Ovary (tissue), 9 donors: ENCODE measurements around the gene PSRC1. TPM values are rescaled to one million over a fixed set of nuclear protein-coding genes. Genes with fewer than 3 reads are reported as not detected.

Source experiments
- DNase-seq, 5 donors: peaks; one replicate each; pipeline ENCODE4 v3.0.0-alpha.2; 2019 to 2020
- H3K27ac ChIP-seq, 2 donors: fragments of 200-600 bp; one replicate each; pipeline versions ENCODE4 v1.5.1 to v1.8.0; 2019 to 2022
- H3K27me3 ChIP-seq: fragments of 200-600 bp; one replicate; pipeline ENCODE4 v1.8.0; 2022
- H3K36me3 ChIP-seq: fragments of 200-600 bp; sonication (generic); one replicate; pipeline ENCODE4 v1.5.1; 2019
- H3K4me1 ChIP-seq: one replicate; pipeline ENCODE4 v1.8.1; 2013; ENCODE audit warnings: mild to moderate bottlenecking, moderate library complexity; ENCODE audit not compliant: insufficient read depth
- H3K4me3 ChIP-seq: fragments of 200-600 bp; sonication (generic); one replicate; pipeline ENCODE4 v1.5.1; 2017
- H3K9me3 ChIP-seq, 2 donors: fragments of 200-600 bp in 1 of 2; sonication (generic) in 1 of 2; one replicate each; pipeline versions ENCODE4 v1.5.1 to v1.8.1; 2013 to 2019; ENCODE audit warnings: mild to moderate bottlenecking in 1 of 2, moderate library complexity in 1 of 2
- EP300 ChIP-seq: sonication (generic); formaldehyde crosslinking; IDR thresholded peaks from one replicate; pipeline ENCODE4 v1.6.1; 2017; ENCODE audit warnings: antibody characterized with exemption
- POLR2A ChIP-seq: fragments of 450-650 bp; IDR thresholded peaks from one replicate; pipeline ENCODE4 v1.6.1; 2017; ENCODE audit warnings: antibody characterized with exemption, mild to moderate bottlenecking, moderate library complexity
- WGBS, 3 donors: extraction: QIAGEN DNeasy Blood & Tissue Kit in 1 of 3; methylation state at CpG; one replicate each; pipeline versions ENCODE4 v1.1.5 to v1.1.7; 2013 to 2017; 5-methylcytosine and 5-hydroxymethylcytosine counted together
- intact Hi-C, 4 donors: fragments of 100-400 bp; cut with DNase I; formaldehyde crosslinking; loops; one replicate each; pipeline versions ENCODE4 v1.11.0 to v1.15.1; 2022 to 2023
- polyA plus RNA-seq, 2 donors: library from polyadenylated mRNA; stranded (reverse); fragments of 200-250 nt in 1 of 2; fragments of 350-450 nt in 1 of 2; fragmentation: Illumina TruSeq in 1 of 2; extraction: RNeasy Lipid Tissue Mini Kit (QIAGEN cat#74804) in 1 of 2; gene quantifications; one replicate each; pipeline ENCODE4 v1.2.3, GENCODE V29; 2013 to 2014
- total RNA-seq, 7 donors: library from RNA; depleted of rRNA in 2 of 7; stranded (reverse); fragments of >200 nt in 2 of 7; fragmentation: NEBNext Ultra II Directional in 3 of 7; extraction: Animal tissue kit (Norgen Biotek cat#: 25700) in 3 of 7; gene quantifications; one replicate each; pipeline versions ENCODE4 v1.1.0 to v1.2.4, GENCODE V29; 2016 to 2023
- TF ChIP-seq, protein P1 (sequence below), 3 donors: fragments of 450-650 bp in 2 of 3; fragments of 200-600 bp in 1 of 3; IDR thresholded peaks; one replicate each; pipeline versions ENCODE4 v1.5.1 to v1.8.0; 2016 to 2022; ENCODE audit warnings: antibody characterized with exemption in 3 of 3, mild to moderate bottlenecking in 1 of 3
- donor health status: DM: no; HTN: no; CAD: no; lungs with moderate emphysema.
- donor health status: DM: no; HTN: no; CAD: no.
- donor health status: Bipolar disorder and iron deficiency.
- donor health status: DM: yes; HTN: yes; CAD: no.
- donor health status: DM: no; HTN: no; CAD: no.
- donor health status: DM: yes; HTN: yes; CAD: no.

PSRC1 gene
- total and polyA plus RNA-seq, 9 donors = 1.0 to 8.1 (median 5.3) TPM

DNA sequence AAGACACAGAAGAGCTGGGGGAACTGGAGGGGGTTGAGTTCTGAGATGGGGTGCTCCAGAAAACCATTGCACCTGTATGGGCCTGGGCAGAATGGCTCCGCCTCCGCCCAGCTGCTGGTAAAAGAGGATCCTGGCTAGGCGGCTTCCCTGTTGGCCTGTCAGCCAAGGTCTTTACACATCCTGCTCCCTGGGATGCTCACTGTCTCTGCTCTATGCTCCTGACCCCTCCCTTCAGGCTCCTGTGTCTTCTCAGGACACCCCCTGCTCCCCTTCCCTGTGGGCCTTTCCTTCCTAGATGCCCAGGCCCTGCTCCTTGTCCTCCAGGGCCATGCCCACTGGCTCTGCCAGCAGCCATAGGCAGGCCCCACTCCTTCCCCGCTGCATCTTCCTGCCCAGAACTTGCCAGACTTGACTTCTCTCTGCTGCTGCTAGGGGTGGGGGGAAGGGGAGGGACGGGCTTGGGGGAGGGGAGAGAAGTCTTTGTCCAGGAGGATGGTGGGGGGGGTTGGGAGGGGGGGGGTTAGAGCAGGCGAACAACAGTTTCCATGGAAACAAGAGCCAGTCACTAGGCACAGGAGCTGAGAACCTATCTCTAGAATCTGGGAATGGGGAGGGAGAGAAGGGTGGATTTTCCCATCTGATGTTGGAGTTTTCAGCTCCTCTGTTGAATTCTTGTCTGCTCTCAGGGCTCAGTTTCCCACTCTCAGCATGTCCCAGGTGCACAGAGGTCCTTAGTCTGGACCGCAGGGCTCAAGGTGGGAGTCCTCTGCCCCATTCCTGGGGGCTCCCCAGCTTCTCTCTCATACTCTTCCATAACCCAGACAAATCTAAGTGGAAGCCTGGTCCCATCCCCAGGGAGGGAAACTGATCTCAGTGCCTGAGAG is 23.0 kb downstream of the PSRC1 start:
- TF ChIP-seq EP300 (no peak), POLR2A (no peak)
- TF ChIP-seq, protein P1, sequence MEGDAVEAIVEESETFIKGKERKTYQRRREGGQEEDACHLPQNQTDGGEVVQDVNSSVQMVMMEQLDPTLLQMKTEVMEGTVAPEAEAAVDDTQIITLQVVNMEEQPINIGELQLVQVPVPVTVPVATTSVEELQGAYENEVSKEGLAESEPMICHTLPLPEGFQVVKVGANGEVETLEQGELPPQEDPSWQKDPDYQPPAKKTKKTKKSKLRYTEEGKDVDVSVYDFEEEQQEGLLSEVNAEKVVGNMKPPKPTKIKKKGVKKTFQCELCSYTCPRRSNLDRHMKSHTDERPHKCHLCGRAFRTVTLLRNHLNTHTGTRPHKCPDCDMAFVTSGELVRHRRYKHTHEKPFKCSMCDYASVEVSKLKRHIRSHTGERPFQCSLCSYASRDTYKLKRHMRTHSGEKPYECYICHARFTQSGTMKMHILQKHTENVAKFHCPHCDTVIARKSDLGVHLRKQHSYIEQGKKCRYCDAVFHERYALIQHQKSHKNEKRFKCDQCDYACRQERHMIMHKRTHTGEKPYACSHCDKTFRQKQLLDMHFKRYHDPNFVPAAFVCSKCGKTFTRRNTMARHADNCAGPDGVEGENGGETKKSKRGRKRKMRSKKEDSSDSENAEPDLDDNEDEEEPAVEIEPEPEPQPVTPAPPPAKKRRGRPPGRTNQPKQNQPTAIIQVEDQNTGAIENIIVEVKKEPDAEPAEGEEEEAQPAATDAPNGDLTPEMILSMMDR (IDR thresholded peaks at IDR 0.05) = no peak
- Histone ChIP-seq H3K27ac (no peak overlapping the region), H3K4me1 (no peaks in the 10 kb centered on the region), H3K36me3 (no peaks in the 10 kb centered on the region), H3K9me3 (no peaks in the 10 kb centered on the region), H3K4me3 (no peak overlapping the region), H3K27me3 (no peaks in the 10 kb centered on the region)
- intact Hi-C loops = loop anchor here in 3 of 4 donors (5.0 to 10.0 kb wide), 4 partner anchors 137 to 275 kb away; partner anchors contain the start of genes GPR61 (in 2 of the 3), ELAPOR1 (in 1 of the 3) and SORT1 (in 1 of the 3)
- no peak for DNase-seq
- whole genome bisulfite sequencing, 3 donors = 71 to 79% (median 79%) methylated on average over 7 of the region's 7 CpGs

DNA sequence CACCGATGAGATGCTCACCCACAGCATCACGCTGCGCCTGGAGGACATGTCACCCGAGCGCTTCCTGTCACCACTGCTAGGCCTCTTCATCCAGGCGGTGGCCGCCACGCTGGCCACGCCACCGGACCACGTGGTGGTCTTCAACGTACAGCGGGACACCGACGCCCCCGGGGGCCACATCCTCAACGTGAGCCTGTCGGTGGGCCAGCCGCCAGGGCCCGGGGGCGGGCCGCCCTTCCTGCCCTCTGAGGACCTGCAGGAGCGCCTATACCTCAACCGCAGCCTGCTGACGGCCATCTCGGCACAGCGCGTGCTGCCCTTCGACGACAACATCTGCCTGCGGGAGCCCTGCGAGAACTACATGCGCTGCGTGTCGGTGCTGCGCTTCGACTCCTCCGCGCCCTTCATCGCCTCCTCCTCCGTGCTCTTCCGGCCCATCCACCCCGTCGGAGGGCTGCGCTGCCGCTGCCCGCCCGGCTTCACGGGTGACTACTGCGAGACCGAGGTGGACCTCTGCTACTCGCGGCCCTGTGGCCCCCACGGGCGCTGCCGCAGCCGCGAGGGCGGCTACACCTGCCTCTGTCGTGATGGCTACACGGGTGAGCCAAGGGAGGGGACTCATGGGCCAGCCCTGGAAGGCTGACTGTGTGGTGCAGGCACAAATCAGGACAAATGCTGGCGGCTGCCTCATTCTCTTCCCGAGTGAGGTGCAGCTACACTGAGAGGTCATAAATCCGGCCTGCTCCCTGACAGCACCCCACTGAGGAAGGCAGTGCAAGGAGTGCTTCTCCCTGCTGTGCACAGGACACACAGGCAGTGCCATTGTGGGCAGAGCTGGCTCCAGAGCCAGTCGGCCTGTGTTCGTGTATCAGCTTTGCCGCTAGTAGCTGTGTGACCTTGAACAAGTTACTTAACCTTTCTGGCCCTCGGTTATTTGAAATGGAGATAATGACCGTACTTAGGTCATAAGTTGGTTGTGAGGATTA is 24.2 kb downstream of the PSRC1 start:
- Histone ChIP-seq H3K4me1 (no peaks in the 10 kb centered on the region), H3K27ac (no peak overlapping the region), H3K27me3 (no peaks in the 10 kb centered on the region), H3K4me3 (no peak overlapping the region), H3K9me3 (no peaks in the 10 kb centered on the region), H3K36me3 (no peaks in the 10 kb centered on the region)
- peak in 2 of 5 donors; percentile 19 to 31 for DNase-seq
- WGBS, 3 donors = 86 to 89% (median 88%) methylated on average over 65 to 69 of the region's 69 CpGs
- intact Hi-C loops = no loop called here
- TF ChIP-seq EP300 (no peak), POLR2A (no peak)
- TF ChIP-seq, protein P1 (IDR thresholded peaks at IDR 0.05) = no peak

DNA sequence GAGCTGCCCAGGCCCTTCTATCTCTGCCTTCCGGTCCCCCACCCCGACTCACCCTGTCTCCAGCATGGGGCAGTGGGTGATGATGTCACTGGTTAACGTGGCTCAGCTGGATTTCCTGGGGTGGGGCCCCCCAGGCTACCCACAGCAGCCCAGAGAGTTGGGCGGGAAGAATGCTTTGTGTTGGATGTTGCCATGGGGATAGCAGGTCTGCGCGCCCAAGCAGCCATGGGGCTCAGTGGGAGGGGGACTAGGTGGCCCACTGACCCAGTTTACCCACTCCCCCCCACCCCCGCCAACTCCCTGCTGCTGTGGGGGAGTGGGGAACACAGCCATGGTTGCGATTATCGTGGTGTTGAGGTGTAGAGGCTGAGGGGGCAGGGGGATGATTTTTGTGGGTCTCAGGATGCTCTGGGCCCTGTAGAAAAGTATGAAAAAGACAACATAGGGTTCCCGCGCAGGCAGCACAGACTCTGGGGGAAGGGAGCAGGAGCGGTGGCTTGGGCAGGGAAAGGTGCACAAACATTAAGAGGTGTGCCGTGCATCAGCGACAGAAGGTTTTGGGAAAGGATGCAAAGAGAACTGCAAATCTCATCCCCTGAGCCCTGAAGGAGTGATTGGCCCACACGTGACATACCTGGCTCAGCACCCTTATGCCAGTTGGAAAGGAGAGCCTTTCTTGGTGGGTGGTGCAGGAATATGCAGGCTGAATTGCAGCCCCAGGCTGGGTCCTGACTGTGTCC is 25.1 kb downstream of the PSRC1 start:
- Histone ChIP-seq H3K4me1 (no peaks in the 10 kb centered on the region), H3K9me3 (no peaks in the 10 kb centered on the region), H3K4me3 (no peak overlapping the region), H3K27ac (no peak overlapping the region), H3K27me3 (no peaks in the 10 kb centered on the region), H3K36me3 (no peaks in the 10 kb centered on the region)
- intact Hi-C loops = no loop called here
- 74 to 78% (median 76%) methylated on average over 15 of the region's 15 CpGs for WGBS, 3 donors
- no peak for DNase-seq
- TF ChIP-seq, protein P1 (IDR thresholded peaks at IDR 0.05) = no peak
- TF ChIP-seq EP300 = no peak
- no peak for TF ChIP-seq POLR2A
